WTC11 (cell line): ENCODE data around the gene PRR20G.

ENCODE experiments used
- CTCF ChIP-seq: fragments of 200-600 bp; IDR thresholded peaks from 2 replicates; pipeline ENCODE4 v1.8.0; 2022; ENCODE audit warnings: antibody characterized with exemption
- E2F1 ChIP-seq: sonication (generic); formaldehyde crosslinking; IDR thresholded peaks from 2 replicates; pipeline ENCODE4 v1.8.0; 2022; ENCODE audit warnings: mild to moderate bottlenecking, missing genetic modification reagents
- ETV6 ChIP-seq: sonication (generic); formaldehyde crosslinking; IDR thresholded peaks from 2 replicates; pipeline ENCODE4 v1.8.1; 2022; ENCODE audit warnings: mild to moderate bottlenecking, missing genetic modification reagents
- ZNF121 ChIP-seq: sonication (generic); formaldehyde crosslinking; IDR thresholded peaks from 2 replicates; pipeline ENCODE4 v1.8.0; 2023; ENCODE audit warnings: missing genetic modification reagents
- ZNF138 ChIP-seq: sonication (generic); formaldehyde crosslinking; conservative IDR thresholded peaks from 2 replicates; pipeline ENCODE4 v1.8.1; 2022; ENCODE audit warnings: mild to moderate bottlenecking, moderate library complexity, missing genetic modification reagents
- ZNF263 ChIP-seq: sonication (generic); formaldehyde crosslinking; IDR thresholded peaks from 2 replicates; pipeline ENCODE4 v1.8.1; 2022; ENCODE audit warnings: low read depth, mild to moderate bottlenecking, moderate library complexity, missing genetic modification reagents
- ZNF512 ChIP-seq: sonication (generic); formaldehyde crosslinking; IDR thresholded peaks from 2 replicates; pipeline ENCODE4 v1.8.1; 2022; ENCODE audit warnings: missing genetic modification reagents, borderline replicate concordance

GRCh38 chr3:127264794-127265514, 22.9 kb downstream of the PRR20G start:
- TF ChIP-seq E2F1 (no peak), ZNF138 (CRISPR knock-in tag) (no peak), ZNF263 (CRISPR knock-in tag) (no peak), ETV6 (no peak), ZNF121 (CRISPR knock-in tag) (no peak), CTCF (no peak), ZNF512 (no peak)
